GM18517 (cell line): Measurements from ENCODE around the gene SPATA3.
"Not testable (repeated sequence)": the region's sequence is repeated elsewhere in the genome, so short reads cannot be mapped to it uniquely, and the experiment has no call there.

Source experiments
- ATAC-seq: cut with Tn5 transposase; IDR thresholded peaks from one replicate; pipeline ENCODE4 v1.9.1; 2021; ENCODE audit warnings: mild to moderate bottlenecking, moderate library complexity; ENCODE audit not compliant: unreplicated experiment

SPATA3 gene

DNA sequence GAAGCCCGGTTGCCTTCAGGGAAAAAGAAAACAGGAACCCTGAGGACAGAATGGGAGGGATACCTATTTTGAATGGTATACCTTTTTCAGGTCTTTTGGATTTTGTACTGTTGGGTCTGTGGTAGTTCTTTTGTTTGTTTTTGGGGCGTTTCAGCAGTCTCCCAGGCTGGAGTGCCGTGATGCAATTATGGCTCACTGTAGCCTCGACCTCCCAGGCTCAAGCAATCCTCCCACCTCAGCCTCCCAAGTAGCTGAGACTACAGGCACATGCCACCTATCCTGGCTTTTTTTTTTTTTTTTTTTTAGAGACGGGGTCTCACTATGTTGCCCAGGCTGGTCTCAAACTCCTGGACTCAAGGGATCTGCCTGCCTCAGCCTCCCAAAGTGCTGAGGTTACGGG, 27.6 kb upstream of the SPATA3 start:
- not testable (repeated sequence) for ATAC-seq

DNA sequence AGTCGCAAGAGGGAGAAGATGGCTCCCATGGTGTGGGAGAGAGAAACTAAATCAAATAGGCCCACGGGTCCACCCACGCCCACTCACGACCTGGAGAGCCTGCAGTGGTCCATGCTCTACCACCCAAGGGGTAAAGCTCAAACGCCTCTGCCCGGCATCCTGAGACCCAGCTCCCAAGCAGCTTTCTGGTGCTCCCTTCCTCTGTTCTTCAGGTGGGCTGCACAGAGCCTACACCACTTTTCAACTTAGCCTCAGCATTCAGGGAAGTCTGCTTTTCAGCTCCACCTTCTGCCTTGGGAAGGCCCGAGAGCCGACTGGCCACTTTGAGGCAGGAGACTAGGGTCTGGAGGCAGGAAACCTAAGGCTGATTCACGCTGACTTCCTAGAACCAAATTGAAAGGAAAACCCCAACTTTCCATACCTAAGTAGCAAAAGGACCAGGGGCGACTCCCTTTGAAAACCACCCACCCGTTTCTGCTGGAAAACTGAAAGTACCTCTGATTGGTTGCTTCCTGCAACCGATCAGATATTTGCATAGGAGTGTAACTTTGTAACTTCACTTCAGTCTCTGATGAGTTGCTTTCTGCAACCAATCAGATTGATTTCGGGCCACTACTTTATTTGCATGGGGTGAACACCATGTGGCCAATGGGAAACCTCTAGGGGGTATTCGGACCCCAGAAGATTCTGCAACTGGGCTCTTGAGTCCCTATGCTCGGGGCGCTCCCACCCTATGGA, 26.8 kb upstream of the SPATA3 start:
- no peak for ATAC-seq

DNA sequence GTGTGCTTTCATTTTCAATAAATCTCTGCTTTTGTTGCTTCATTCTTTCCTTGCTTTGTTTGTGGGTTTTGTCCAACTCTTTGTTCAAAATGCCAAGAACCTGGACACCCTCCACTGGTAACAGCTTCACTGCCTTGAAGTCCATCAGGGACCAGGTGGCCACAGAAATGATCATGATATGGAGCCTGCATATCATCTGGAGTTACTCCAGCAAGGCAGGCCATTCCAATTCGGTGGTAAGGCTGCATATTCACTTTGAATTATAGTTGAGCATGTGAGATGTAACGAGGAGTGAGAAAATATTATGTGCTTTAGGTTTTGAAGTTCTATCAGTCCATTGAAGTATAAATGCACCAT, 26.3 kb upstream of the SPATA3 start:
- no peak for ATAC-seq

DNA sequence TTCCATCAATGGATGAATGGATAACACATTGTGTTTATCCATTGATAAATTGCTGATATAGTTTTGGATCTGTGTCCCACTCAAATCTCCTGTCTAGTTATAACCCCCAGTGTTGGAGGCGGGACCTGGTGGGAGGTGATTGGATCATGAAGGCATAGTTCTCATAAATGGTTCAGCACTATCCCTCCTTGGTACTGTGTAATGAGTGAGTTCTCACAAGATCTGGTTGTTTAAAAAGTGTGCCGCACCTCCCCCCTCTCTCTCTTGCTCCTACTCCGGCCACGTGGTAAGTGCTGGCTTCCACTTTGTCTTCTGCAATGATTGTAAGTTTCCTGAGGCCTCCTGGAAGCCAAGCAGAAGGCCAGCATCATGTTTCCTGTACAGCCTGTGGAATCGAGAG, 23.9 kb upstream of the SPATA3 start:
- no peak for ATAC-seq

DNA sequence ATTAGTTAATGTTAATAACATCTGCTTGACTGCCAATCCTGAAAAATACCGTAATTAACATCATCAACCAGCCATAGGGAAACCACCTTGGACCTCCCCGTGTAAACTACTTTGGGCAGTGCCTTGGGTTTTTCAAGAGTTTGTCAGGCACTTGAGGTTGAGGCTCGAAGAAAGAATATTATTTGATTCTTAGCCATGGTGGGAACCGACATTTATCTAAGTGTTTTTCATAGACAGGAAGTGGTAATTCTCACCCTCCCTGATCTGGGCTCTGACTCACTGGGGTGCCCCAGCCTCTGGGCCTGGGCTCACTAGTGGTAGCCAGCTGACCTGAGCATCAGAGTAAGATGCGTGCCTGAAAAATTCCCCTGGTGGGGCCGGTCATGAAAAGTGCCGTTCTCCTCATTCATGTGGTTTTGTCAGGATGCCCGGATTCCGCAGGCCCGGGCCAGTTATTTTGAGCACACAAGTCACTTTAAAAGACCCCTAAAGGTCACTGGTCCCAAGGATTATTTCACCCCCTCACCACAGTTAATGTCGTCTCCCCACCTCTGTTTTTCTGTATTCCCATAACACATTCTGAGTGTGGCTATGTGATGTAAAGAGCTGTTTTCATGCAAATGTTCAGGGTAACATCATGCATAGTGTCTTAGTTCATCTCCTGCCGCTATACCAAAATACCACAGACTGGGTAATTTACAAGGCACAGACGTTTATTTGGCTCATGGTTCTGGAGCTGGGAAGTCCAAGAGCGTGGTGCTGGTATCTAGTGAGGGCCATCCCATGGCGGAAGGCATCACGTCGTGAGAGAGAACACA, 21.6 kb upstream of the SPATA3 start:
- peak; percentile 87 for ATAC-seq

DNA sequence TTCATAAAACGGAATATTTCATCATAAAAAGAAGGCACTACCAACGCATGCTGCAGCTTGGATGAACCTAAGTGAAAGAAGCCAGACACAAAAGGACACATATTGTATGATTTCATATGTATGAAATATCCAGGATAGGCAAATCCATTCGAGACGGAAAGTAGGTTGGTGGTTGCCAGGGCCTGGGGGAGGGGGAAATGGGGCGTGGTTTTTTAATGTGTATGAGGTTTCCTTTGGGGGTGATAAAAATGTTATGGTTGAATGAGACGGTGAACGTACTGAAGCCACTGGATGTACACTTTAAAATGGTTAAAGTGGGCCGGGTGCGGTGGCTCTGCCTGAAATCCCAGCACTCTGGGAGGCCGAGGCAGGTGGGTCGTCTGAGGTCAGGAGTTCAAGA, 20.0 kb upstream of the SPATA3 start:
- no peak for ATAC-seq

DNA sequence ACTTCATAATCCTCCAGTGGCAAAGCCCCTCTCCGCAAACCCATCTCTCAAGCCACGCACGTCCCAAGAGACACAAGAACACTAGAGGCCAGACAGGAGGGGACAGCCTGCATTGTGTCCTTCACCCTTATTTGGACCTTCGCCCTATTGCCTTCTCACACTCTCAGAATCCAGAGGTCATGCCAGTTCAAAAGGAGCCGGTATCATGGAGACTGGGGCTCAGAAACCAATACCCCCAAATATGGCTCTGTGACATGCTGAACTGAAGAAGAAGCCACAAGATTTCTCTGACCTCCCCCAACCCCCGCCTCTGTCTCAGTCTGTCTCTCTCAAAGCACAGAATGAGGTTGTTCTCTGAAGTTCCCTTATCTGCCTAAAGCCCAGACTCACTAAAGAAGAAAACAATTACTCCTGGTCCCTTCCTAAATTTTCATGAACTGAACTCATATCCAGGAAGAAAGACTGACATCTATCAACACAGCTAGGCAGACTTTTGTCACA, 19.2 kb upstream of the SPATA3 start:
- no peak for ATAC-seq

DNA sequence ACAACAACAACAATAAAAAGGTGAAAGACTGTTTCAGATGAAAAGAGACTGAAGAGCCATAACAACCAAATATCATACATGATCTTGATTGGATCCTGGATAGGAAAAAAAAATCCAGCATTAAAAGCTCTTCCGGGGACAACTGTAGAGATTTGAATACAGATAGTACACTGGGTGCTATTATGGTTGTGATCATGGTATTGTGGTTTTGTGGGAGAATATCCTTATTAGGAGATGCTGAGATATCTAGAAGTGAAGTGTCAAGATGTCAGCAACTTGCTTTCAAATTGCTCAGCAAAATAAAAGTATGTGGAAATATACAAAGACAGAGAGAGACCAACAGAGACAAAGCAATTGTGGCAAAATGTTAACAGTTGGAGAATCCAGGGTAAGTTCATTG, 15.5 kb upstream of the SPATA3 start:
- ATAC-seq, result no peak

DNA sequence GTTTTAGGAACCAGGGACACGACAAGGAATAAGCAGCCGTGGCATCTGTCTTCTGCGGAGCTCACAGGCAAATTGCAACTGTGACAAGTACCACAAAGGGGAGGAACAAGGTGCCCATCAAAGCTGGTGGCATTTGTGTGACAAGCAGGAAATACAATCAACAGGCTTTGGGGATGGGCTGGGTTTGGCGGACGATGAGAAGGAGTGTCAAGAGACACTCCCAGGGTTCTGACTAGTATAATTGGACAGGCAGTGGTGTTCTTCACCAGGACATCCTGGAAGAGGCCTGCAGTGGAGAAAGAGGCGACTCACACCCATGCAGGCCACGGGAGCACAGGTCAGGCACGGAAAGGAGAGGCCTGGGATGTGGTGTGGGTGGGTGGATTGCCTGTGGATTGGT, 14.2 kb upstream of the SPATA3 start:
- no peak for ATAC-seq

DNA sequence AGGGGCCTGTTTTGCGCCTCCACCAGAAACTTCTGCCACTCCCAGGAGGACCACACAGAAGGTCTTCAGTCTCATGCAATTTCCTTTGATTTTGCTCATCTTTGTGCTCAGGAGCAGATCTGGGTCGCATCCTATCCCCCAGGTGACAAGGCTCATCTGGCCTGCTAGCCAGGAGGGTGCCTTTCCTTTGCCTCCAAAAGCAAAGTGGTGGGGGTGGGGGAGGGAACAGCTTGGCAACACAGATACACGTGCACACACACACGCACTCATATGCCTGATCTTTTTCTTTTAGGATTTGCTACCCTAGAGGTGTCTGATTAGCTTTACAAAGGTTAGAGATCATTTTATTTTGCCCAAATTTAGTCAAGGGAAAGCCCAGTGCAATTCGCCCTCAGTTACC, 13.8 kb upstream of the SPATA3 start:
- ATAC-seq, result no peak

DNA sequence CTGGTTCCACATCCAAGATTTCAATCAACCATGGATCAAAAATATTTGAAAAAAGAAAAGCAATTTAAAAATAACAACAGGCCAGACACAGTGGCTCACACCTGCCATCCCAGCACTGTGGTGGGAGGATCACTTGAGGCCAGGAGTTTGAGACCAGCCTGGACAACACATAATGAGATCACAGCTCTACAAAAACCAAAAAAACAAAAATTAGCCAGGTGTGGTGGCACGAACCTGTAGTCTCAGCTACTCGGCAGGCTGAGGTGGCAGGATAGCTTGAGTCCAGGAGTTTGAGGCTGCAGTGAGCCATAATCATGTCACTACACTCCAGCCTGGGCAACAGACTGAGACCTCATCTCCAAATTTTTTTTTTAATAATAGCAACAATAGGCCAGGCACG, 13.4 kb upstream of the SPATA3 start:
- no peak for ATAC-seq

DNA sequence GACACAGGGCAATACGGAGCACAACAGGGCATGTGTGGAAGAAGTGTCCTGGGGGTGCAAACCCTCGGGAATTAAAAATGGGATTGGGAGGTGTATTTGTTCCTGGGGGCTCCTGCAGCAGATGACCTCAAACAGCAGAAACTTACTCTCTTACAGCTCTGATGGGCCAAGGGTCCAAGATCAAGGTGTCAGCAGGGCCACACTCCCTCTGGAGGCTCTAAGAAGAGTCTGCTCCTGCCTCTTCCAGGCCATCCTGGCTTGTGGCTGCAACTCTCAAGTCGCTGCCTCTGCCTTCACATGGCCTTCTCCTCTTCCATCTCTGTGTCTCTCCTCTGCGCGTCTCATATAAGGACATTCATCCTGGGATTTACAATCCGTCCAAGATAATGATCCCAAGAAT, 12.4 kb upstream of the SPATA3 start:
- ATAC-seq, result no peak

DNA sequence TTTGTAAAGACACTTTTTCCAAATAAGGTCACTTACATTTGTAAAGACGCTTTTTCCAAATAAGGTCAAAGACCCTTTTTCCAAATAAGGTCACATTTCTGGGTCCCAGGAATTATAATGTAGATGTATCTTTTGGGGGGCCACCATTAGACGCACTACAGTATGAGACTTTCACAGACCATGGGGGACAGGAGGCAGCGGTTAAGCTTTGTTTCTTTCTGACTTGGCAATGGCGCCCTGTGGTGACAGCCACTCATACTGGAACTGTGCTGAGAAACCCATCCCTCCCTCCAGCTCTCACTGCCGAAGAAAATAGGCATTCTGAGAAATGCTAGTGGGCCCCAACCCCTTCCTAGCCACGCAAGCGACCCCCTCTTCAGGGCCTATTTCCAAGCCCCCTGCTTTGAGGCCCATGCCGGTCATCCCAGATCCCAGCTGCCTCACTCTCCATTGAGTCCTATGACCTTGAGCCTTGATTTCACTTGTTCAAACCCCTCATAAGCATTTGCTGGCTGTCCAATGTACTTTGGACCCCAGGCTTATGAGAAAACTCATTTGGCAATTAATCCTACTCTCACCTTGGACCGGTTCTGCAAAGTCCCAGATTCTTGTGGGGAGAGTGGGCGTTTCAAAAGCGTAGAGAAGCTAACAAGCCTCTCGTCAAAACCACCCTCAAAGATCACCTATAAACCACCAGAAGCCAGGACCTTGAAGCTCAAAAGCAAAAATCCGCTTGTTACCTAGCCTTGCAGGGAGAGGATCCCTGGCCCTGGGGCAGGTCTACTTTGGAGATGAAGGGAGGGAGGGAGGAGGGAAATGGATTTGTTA, 11.3 kb upstream of the SPATA3 start:
- peak; percentile 78 for ATAC-seq

DNA sequence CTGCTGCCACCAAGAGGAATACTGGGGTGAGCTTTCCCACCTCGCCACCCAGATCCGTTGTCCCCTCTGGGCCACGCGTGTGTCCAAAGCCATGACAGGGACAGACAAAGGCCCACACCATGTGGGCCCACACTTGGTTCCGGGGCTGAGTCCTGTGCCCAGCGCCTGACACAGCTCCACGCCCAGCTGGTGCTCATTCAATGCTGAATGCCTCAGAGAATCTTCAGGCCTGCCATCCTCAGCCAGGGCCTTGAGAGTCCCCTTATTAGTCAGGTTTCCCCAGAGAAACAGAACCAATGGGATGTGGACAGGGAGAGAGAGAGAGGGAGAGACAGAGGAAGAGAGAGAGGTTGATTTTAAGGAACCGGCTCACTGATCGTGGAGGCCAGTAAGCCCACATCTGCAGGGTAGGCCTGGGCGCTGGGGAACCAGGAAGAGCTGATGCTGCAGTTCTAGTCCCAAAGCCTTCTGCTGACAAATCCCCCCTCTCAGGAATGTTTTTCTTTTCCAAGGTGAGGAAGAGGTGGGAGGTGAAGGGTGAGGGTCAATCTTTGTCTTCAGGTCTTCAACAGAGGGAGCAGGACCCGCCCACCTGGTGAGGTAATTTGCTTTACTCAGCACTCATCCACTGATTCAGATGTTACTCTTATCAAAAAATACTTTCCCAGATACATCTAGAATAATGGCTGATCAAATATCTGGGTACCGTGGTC, 10.2 kb upstream of the SPATA3 start:
- ATAC-seq, result no peak

DNA sequence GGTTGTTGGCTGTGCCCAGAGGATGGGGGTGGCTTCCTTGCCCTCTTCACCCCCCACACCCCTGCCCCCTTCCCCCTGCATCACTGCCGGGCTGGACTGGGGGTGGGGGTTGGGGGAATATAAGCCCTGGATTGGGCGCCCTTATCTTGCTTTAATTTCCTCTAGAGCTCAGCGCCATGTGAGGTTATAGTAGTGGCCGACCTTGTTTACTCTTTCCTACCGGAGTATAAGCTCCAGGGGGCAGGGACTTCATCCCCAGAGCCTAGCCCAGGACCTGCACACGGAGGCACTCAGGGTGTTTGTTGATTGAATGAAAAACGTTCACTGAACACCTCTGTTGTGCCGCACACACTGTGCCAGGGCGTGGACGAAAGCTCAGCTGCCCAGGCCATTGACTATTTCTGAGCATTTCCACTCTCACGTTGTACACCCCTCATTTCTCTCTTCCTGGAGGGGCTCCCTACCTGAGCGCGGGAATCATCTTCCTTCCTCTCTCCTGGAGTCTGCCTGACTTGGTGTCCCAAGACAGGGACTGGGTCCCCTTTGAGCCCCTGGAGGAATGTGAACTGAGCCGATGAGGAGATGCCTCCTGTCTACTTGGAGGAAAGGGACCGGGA, 9.3 kb upstream of the SPATA3 start:
- no peak for ATAC-seq

DNA sequence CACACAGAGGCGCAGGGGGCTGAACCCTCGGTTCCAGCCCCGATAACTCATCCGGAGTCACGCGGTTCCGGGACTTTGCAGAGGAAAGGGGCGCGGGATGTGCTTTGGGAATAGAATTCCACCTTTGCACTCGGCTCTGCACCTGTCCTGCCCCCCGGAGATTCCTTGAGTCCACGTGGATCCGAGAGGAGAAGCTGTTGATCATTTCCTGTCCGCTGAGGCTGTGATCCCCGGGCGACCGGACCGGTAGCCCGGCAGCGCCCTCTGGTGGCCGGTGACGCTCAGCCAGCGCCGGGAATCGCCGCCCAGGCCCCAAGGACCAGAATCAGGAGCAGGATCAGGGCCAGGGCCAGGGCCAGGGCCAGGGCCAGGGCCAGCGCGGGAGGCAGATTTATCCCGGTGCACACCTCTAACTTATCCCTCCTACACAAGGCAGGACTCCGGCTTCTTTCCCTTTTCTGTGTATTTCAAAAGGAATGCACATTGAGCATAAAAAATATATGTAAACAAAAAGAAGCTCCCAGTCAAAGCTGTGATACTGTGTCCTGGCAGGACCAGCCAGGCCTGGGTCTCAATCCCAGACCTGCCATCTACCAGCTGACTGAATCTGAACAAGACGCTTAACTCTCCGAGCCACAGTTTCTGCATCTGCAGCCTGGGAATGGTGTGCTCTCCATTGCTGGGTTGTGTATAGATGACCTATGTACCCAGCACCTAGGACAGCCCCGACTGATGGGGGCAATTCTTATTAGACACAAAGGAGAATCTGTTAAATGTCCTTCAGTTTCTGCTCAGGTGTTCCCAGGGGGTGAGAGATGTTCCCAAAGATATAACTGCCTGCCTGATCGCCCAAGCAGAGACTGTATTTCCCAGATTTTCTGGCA, 8.5 kb upstream of the SPATA3 start:
- no peak for ATAC-seq

DNA sequence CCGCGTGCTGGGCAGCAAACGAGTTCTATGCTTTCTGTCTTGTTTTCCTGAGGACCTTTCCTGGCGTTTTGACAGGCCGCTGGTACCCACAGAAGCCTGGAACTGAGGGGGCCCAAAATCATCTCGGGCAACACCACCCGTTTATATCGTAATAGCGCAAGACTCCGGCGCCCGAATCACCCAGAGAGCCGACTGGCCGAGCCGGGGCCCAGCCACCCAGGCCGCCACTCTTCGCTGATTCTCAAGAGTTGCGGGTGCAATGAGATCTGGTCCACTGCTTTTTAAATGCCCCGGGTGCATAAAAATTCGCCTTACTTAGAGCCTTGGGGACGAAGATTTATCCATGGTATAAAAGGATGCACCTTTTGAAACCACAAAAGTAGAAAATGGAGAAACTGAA, 6.2 kb upstream of the SPATA3 start:
- ATAC-seq, result no peak

DNA sequence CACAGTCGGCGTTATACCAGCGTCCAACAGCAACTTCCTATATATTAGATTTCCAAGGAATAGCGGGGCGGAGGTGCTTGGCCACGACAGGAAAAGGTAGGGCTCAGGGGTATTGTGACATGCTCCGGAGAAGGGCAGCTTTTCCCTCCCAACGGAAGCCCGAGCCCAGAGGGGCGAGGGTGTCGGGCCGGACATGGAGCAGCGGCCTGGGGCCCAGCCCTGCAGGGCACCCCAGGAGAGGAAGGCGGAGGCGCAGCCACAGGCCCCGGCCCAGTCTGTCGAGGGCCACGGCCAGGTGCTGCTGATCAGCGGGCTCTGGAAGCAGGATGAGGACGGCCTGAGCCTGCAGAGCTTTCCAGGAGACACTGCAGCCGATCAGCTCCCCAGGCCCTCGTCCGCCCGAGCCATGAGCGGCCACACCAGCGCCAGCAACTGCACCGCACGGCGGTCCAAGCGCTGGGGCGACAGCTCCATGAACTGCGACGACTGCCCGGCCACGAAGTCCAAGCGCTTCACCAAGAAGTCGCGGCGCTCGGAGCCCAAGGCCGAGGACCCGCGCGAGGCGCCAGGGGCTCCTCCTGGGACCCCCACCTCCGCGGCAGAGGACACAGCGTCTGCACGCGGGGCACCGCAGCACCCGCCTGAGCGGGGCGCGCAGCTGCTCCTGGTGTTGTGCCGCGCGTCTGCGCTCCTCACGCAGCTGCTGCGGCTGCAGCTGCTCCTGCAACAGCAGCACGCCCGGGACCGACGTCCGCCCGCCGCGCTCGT, 5.6 kb upstream of the SPATA3 start:
- ATAC-seq, result no peak

DNA sequence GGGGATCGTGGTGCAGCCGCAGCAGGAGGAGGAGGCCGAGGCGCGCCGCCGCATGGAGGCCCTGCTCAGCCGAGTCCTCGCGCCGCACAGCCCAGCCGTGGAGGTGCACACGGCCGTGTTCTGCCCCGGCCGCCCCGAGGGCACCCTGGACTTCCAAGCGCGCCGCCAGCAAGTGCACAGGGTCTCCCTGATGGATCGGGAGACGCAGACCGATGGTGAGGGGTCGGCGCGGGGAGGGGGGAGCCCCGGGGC, 5.1 kb upstream of the SPATA3 start:
- ATAC-seq, result no peak
